ENCODE data around the gene MOSMO. TPM values are rescaled to one million over a fixed set of nuclear protein-coding genes. Genes with fewer than 3 reads are reported as not detected.
A peak's percentile ranks its signal among the peaks of the same experiment; 100 is the strongest.

Gene MOSMO
- total and polyA plus RNA-seq, 2 donors (not counting 1 experiment from before 2014, with no cell fraction given): 13.0 to 20.2 TPM

- 0% methylated on average over 2 of the region's 8 CpGs for WGBS (ENCODE audit: insufficient coverage)
- CTCF ChIA-PET: interaction anchor here (0.6 to 5.0 kb wide), 22 partner anchors 8 to 942 kb away, joined by 3 to 39 read pairs (median 4); partner anchors contain the start of gene MOSMO
These were observed 90.7 kb downstream of the MOSMO start for GRCh38 chr16:22098405-22099255.

More at GRCh38 chr16:22098405-22099255, 90.7 kb downstream of the MOSMO start:
- H3K9me3 ChIP-seq (ENCODE audit: control extremely low read depth in 1 of 3, control insufficient read depth in 2 of 3, insufficient read depth in 1 of 3, low read length in 2 of 3): no peaks in the 10 kb centered on the region
- peaks cover 0 to 6% (median 4%) of the 10 kb centered on the region in 4 experiments for H3K27me3 ChIP-seq (replicated peaks in 1 of 4; ENCODE audit: control extremely low read depth in 1 of 4, control insufficient read depth in 3 of 4, insufficient read depth in 4 of 4, low read length in 3 of 4)
- H3K27me3 Mint-ChIP-seq: peaks cover 10% of the 10 kb centered on the region
- TF ChIP-seq CTCF (IDR thresholded peaks at IDR 0.05) (peak; percentile 61), EZH2 (IDR thresholded peaks at IDR 0.05; ENCODE audit: borderline replicate concordance, insufficient read depth, low read depth, low read length, poor library complexity, severe bottlenecking) (no peak)
- no peaks in the 10 kb centered on the region for H3K79me2 ChIP-seq (ENCODE audit: control insufficient read depth, insufficient read depth, low read length)
- peaks cover 2% of the 10 kb centered on the region for H3K9me3 Mint-ChIP-seq (ENCODE audit: insufficient read depth)
- peaks cover 0 to 4% of the 10 kb centered on the region in 2 donors for H3K4me1 ChIP-seq (ENCODE audit: control insufficient read depth in 2 of 2, insufficient read depth in 2 of 2, low read length in 2 of 2)
- peak overlapping the region; percentile 54 for H3K4me3 Mint-ChIP-seq
- POLR2A ChIA-PET: no interaction called here
- no peaks in the 10 kb centered on the region for H3K36me3 ChIP-seq (replicated peaks in 1 of 2; ENCODE audit: control extremely low read depth in 1 of 2, control insufficient read depth in 1 of 2, extremely low read depth in 1 of 2, insufficient read depth in 2 of 2, low read length in 1 of 2)
- no peak overlapping the region for H3K4me3 ChIP-seq (ENCODE audit: control extremely low read depth in 1 of 5, extremely low read depth in 1 of 5, insufficient read depth in 1 of 5, low read depth in 2 of 5, low read length in 4 of 5)
- peaks cover 4% of the 10 kb centered on the region for H3K4me1 Mint-ChIP-seq
- DNase-seq (peak; percentile 56), ATAC-seq (ENCODE audit: low read depth) (peak; percentile 58)
- H4K20me1 ChIP-seq (ENCODE audit: control insufficient read depth, insufficient read depth, low read length, poor library complexity, severe bottlenecking): no peaks in the 10 kb centered on the region
- peak overlapping the region; percentile 11 for H2AFZ ChIP-seq (ENCODE audit: insufficient read depth, low read depth, low read length, poor library complexity, severe bottlenecking)
- no peak overlapping the region for H3K27ac ChIP-seq (ENCODE audit: low read length in 2 of 2)
- no peak overlapping the region for H3K27ac Mint-ChIP-seq
- H3K9ac ChIP-seq (ENCODE audit: low read length): no peak overlapping the region
- peak overlapping the region; percentile 38 for H3K4me2 ChIP-seq (replicated peaks; ENCODE audit: low read depth, low read length, poor library complexity, severe bottlenecking)
- intact Hi-C loops (cut with micrococcal nuclease): loop anchor here (1.0 kb wide), 1 partner anchor 97 kb away; the partner anchor contains the start of gene PDZD9
